Hepatocyte (in vitro differentiated cells): Measurements from ENCODE around the gene EEF2K.

Source experiments
- CTCF ChIP-seq: fragments of 200-600 bp; sonication (generic); IDR thresholded peaks from 2 replicates; pipeline ENCODE4 v1.5.1; 2016; ENCODE audit warnings: antibody characterized with exemption, mild to moderate bottlenecking; ENCODE audit not compliant: poor library complexity
- EZH2 ChIP-seq: fragments of 200-600 bp; sonication (generic); IDR thresholded peaks from 2 replicates; pipeline ENCODE4 v1.6.1; 2016; ENCODE audit warnings: antibody characterized with exemption, mild to moderate bottlenecking, borderline replicate concordance
- EZH2phosphoT487 ChIP-seq: fragments of 200-600 bp; sonication (generic); IDR thresholded peaks from one replicate; pipeline ENCODE4 v1.6.1; 2018; ENCODE audit warnings: antibody characterized with exemption, mild to moderate bottlenecking, low read depth, moderate library complexity; ENCODE audit not compliant: unreplicated experiment, severe bottlenecking

GRCh38 chr16:22284637-22285036 lies 78.6 kb downstream of the EEF2K start:
- no peak for TF ChIP-seq EZH2
- no peak for TF ChIP-seq CTCF
- no peak for TF ChIP-seq EZH2phosphoT487
